NCI-H1048 (cell line): Measurements from ENCODE around the gene STARD3NL.
"Not testable (repeated sequence)": the region's sequence is repeated elsewhere in the genome, so short reads cannot be mapped to it uniquely, and the experiment has no call there.

Experiments
- DNase-seq: peaks from one replicate; lab custom pipeline; 2025; lab: John Stamatoyannopoulos, UW

The STARD3NL gene, protein sequence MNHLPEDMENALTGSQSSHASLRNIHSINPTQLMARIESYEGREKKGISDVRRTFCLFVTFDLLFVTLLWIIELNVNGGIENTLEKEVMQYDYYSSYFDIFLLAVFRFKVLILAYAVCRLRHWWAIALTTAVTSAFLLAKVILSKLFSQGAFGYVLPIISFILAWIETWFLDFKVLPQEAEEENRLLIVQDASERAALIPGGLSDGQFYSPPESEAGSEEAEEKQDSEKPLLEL

DNA sequence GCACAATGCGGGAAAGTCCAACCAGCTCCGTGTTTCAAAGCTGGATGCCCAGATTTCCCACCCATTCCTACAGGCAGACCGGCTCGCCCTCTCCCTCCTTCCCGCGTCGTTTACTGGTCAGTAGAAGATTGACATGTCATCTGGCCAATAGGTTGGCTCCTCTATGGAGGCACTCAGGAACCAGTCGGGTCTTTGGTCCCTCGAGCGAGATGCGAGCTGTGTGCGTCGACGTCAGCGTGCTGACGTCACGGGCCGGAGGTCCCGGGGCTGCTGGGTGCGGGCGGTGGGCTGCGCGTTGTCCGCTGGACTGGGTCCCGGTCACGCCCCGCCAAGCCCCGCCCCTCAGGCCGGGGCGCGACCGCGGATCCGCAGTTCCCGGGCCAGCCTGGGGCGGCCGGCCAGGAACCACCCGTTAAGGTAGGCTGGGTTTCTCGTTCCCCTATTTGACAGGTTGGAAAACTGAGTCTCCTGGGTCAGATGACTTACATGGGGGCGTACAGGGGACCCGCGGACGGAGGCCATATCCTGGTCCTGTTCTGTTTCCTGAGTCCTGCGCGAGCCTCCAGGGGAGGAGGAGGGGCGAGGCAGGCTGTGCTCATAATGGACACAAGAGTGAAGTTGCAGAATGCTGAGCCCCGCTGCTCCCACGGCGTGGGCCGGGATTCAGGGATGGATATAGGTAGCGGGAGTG is at the start of gene STARD3NL:
TSS of gene STARD3NL (plus strand) at position 242 of the 691 bp plus-strand sequence. CDS start 29,260 bp downstream, outside the sequence.
- DNase-seq: peak; percentile 58

DNA sequence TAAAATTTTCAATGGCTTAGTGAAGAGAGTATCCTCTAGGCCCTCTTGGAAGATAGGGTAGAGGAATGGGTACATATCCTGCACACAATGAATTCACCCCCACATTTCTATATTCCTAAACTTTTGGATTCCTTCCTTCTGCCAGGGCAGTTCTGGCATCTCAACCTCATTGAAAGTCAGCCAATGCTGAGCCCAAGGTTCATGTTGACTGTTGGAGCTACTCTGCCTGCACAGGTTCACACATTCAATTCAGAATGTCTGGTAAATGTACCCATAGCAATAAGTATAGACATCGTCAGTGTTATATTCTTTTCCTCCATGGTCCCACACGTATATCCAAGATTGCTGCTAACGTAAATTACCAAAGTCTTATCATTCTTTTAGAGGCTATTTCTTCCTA is 48.9 kb upstream of the STARD3NL start:
- DNase-seq: no peak

DNA sequence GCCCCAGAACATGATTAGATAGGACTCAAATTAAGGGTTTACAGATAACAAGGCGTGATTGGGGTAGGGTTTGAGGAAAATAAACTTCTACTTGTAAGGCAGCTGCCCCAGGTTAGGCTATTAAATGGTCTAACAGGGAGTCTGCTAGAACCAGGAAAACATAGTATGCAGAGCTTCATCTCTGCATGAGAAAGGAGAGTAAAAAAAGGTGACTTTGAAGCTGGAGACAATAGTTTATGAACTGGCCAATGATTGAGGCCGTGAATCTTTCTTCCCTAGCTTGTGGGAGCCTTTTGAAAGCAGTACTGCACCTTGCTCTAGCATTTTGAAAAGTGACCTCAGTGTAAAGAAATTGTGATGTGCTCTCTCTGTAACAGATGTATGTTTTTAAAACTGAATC is 48.5 kb upstream of the STARD3NL start:
- DNase-seq: no peak

DNA sequence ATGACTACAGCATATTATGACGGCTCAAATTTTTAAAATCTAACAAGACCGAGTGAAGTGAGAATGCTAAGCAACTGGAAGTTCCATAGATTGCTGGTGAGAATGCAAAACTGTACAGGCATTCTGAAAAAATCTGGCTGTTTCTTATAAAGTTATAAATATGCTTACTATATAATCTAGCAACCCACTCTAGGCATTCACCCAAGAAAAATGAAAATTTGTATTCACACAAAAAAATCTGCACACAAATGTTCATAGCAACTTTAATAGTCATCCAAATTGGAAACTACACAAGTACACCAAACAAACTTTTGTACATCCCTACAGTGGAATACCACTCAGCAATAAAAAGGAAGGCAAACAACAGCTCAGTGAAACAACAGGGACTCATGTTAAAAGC is 39.9 kb upstream of the STARD3NL start:
- DNase-seq: no peak

DNA sequence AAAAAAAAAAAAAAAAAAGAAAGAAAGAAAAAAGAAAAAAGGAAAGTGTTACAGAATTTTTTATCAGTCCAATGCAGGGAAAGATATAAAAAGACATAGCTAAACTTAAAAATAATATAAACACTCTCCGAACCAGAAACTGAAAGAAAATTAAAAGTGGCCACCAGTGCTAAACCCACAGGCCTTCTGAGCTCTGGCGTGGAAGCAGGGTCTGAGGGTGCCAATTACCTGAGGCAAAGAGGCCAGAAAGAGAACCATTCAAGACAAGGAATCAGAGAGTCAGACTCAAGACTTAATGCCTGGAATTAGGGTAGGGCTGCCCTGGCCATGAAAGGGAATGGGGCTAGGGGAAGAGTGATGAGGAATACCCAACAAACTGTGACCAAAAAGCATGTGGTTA is 36.9 kb upstream of the STARD3NL start:
- DNase-seq: no peak

DNA sequence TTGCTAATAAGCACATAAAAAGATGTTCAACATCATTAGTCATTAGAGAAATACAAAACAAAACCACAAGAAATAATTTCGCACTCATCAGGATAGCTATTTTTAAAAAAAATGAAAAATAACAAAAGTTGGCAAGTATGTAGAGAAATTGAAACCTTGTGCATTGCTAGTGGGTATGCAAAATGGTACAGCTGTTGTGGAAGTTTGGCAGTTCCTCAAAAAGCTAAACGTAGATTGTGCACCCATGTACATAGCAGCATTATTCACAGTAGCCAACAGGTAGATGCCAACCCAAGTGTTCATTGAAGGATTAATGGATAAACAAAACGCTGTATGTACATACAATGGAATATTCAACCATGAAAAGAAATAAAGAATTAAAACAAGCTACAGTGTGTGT is 35.3 kb upstream of the STARD3NL start:
- DNase-seq: no peak

DNA sequence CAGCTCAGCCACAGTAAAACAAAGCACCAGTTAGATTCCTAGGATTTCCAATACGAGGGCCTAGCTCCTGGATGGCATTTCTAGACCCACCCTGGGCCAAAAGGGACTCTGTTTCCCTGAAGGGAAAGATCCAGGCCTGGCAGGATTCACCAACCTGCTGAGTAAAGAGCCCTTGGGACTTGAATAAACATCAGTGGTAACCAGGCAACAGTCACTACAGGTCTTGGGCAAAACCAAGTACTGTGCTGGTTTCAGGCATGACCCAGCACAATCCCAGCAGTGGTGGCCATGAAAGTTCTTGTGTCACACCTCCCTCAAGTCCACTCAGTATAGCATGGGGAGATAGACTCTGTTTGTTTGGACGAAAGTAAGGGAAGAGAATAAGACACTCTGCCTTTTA is 31.0 kb upstream of the STARD3NL start:
- DNase-seq: no peak

DNA sequence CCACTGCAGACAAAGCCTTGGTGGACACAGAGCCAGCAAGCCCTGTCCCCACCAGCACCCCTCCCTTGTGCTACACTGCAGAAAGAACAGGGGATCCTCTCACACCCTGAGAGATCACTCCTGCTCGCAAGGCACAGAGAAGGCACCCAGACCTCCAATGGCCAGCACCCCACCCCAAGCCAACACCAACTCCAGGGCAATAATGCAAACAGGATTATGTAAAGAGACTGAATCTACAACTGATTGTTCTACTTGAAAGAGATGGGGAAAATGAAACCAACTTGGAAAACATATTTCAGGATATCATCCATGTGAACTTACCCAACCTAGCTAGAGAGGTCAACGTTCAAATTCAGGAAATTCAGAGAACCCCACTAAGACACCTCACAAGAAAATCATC is 26.5 kb upstream of the STARD3NL start:
- no peak for DNase-seq

DNA sequence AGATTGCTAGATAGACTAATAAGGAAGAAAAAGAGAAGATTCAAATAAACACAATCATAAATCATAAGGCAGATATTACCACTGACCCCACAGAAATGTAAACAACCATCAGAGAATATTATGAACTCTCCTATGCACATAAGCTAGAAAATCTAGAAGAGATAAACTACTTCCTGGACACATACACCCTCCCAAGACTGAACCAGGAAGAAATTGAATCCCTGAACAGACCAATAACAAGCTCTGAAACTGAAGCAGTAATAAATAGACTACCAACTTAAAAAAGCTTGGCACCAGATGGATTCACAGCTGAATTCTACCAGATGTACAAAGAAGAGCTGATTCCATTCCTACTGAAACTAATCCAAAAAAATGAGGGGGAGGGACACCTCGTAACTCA is 24.5 kb upstream of the STARD3NL start:
- no peak for DNase-seq

DNA sequence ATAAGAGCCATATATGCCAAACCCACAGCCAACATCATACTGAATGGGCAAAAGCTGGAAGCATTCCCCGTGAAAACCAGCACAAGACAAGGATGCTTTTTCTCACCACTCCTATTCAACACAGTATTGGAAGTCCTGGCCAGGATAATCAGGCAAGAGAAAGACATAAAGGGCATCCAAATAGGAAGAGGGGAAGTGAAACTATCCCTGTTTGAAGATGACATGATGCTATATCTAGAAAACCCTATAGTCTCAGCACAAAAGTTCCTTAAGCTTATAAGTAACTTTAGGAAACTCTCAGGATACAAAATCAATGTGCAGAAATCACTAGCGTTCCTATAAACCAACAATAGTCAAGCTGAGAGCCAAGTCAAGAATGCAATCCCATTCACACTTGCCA is 23.8 kb upstream of the STARD3NL start:
- no peak for DNase-seq

DNA sequence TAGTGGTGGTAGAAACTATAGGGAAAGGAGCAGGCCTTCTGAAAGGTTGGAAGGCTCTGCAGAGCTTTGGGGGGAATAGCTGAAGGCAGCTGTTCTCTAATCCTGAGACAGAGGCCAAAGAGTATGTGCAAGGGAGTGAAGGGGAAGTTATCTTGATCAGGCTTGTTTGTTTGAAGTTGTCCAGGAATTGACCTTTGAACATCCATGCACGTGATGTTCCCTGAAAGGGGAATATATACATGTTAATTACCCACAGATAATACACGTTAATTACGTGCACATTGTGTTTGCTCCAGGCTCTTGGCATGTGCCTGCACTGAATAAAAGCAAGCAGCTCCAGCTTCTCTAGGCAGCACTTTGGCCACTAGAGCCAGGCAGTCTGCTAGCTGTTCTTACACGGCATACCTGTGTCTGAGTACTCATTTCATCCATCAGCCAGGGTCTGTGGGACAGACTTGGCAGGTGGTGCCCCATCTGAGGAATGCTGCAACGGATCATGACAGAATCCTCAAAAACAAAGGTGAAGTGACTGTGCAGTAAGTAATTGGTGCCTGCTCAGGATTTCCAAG is 18.0 kb upstream of the STARD3NL start:
- no peak for DNase-seq

DNA sequence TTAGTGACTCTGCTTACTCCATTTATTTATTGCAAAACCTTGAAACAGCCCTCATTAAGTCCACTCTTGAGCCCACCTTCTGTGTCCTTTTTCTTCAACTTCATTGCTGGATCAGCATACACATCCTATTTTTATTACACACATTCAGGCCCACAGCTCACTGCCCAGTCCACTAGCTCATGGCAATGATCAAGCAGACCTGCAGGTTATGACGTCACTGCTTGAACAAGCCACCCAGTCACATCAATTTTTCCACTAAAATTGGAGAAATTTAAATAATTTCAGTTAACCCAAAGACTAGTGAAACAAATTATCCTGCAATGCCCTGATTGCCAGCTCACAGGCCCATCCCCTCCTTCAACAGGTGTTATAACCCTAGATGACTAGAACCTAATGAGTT is 16.0 kb upstream of the STARD3NL start:
- no peak for DNase-seq

DNA sequence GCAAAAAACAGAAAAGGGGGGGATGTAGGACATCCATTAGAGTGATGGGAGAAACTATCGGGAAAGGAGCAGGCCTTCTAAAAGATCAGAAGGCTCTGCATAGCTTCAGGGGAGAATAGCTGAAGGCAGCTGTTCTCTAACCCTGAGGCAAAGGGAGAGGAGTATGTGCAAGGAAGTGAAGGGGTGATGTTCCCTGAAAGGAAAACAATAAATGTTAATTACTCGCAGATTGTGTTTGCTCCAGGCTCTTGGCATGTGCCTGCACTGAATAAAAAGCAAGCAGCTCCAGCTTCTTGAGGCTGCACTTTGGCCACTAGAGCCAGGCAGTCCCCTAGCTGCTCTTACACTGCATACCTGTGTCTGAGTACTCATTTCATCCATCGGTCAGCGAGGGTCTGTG is 14.4 kb upstream of the STARD3NL start:
- DNase-seq: no peak

DNA sequence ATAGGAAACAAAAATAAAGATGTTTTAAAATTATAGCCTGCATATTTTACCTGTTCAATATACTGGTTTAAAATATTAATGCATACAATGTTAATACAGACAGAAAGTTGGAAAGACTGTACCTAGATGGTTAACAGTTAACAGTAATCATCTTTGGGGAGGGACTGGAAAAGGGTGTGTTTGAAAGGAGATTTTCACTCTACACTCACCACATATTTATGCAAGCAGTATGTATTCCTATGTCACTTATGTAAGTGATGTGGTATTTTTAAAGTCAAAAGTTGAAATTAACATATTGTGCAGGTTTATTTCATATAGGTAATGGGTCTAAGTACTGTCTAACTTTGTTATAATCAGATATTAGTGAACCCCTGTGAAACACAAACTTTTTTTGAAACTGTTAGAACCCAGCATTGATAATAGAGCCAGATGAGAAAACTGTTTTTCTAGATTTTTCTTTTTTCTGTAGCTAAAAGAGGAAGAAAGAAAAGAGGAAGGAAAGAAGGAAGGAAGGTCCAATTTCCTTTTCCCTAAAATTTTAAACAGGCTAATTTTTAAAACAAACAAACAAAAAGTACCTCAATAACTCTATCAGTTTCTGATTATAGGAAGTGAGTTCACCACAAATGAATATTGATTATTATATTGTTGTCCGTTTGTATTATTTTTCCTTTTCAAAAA is 9.0 kb upstream of the STARD3NL start:
- no peak for DNase-seq

DNA sequence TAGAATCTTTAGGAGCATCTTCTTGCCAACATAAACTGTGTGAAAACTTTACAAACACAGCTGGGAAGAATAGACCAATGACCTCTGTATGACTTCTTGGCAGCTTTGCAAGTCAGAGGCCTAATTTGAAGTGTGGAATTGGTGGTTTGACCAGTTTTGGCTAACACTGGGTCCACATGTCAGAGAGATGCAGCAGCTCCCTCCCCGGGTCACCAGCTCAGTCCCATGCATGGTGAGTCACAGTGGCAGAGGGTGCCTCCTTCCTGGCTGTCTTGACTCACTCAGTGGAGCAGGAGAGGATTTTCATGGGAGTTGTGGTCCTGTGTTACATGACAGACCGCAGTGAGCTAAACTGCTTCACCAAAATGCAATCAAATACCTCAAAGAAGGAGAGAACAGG is 8.2 kb upstream of the STARD3NL start:
- DNase-seq: no peak

DNA sequence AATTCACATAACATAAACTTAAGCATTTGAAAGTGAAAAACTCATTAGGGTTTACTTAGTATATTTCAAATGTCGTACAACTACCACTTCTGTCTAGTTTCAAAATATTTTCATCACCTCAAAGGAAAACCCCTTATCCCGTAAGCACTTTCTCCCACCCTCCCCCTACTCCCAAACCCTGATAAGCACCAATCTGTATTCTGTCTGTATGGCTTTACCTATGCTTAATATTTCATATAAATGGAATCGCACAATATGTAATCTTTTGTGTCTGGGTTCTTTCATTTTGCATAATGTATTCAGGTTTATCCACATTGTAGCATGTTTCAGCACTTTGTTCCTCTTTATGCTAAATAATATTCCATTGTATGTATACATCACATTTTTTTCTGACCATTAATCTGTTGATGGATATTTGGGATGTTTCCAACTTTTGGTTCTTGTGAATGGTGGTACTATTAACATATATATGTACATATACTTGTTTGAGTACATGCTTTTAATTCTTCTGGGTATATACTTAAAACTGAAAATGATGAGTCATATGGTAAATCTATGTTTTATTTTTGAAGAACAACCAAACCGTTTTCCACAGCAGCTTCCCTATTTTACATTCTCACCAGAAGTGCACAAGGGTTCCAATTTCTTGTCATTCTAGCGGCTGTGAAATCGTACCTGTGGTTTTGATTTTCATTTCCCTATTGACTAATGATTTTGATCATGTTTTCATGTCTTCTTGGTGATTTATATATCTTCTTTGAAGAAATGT is 6.2 kb upstream of the STARD3NL start:
- DNase-seq: no peak

DNA sequence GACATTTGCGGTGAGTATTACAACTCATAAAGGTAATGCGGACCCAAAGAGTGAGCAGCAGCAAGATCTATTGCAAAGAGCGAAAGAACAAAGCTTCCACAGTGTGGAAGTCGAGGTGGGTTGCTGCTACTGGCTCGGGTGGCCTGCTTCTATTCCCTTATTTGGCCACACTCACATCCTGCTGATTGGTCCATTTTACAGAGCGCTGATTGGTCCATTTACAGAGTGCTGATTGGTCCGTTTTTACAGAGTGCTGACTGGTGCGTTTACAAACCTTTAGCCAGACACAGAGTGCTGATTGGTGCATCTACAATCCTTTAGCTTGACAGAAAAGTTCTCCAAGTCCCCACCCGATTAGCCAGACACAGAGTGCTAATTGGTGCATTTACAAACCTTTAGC is 2.5 kb upstream of the STARD3NL start:
- DNase-seq: not testable (repeated sequence)

DNA sequence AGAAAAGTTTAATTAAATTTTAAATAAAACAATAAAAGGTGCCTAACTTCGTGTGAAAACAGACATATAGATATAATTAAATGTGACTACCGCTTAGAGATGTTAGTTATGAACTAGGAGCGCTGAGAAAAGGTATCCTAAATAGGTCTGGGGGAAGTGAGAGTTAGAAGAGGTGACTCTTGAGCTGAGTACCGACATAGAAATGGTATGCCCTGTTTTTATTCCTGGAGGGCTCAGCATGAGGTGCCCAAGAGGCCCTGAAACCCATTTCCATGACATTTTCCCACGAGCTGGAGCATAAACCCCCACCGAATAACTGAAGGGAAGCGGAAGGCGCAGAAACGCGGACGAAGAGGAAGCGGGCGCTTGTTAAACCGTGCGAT is 433 bp upstream of the STARD3NL start:
- no peak for DNase-seq

DNA sequence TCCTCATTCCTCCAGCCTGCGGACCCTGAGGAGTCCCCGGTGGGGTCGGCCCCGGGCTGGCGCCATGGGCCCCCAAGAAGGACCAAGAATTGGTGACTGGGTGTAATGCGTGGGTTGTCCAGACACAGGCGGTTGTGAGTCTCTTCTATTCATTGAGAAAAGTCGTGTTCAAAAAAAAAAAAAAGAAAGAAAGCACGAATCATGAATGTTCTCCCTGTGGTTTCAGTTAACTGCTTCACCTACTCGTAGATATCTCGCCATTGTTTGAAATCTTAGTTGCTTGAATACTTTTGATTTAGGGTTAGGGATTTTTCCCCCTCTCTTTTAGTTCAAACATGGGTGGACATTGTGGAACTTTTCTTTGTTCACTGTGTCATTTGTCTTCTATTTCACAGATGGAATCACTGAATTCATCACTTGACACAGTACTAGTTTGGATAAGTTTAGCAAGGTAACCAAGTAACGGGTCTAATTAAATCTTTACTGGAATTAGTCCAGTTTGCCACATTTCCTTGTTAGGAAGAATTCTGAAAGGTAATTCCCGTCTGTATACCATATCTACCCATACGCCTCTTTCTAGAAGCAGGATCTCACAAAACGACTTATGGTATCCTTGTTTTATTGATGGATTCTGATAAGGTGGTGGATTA is 775 bp downstream of the STARD3NL start:
- DNase-seq: no peak

DNA sequence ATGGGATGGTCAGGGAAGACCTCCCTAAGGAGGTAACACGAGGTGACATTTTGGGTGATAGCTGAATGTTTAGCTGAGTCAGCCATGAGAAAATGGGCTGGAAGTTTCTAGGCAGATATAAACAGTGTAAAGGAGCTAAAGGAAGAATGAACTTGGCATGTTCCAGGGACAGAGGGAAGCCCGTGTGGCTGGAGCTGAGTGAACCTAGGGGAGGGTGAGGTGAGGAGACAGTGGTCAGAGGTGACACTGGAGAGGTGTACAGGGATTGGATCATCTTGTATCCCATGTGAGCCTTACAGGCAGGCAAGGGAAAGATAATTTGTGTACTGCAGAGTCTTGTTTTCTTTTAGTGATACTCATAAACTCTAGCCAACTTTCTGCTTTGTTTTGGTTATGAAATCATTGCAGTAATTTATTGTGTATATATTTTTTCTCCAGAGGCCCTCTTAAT is 1.8 kb downstream of the STARD3NL start:
- DNase-seq: no peak

DNA sequence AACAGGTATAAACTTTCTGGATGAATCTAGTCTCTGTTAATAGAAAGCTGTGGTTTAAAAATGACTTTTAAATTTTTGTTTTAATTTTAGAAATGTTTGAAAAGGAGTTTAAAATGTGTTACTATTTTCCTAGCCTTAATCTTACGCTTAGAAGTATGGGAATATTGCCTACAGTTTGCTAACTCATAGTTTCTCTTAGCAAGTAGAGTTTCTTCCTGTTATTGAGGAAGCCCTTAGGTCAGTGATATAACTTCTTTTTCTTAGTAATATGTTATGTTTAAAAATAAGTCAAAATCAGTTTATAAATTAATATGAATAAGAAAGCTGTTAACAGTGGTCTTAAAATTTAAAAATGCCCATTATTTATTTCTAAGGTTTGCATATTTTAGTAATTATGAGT is 3.1 kb downstream of the STARD3NL start:
- no peak for DNase-seq

DNA sequence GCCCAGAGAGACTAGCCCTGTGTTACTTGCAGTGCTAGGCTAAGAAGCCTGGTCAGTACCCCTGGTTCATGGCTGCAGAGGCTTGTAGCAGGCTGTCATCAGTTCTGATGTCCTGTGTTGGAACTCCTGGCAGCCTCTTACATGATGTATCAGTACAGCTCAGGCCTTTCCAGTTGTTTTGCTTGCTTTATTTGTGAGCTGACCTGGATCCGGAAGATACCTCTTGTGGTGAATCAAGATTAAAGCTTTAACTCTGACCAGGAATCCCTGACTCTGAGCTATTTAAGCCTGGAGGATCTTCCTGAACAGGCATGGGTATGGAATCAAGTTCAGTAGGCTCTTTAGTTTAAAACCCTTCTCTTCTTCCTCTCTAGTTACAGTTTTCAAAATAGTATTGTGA is 4.4 kb downstream of the STARD3NL start:
- no peak for DNase-seq
